ENCODE data around the gene ADAM29.
"Not testable (repeated sequence)": the region's sequence is repeated elsewhere in the genome, so short reads cannot be mapped to it uniquely, and the experiment has no call there.

ADAM29 gene

GRCh38 chr4:174935607-174936006 lies 17.4 kb downstream of the ADAM29 start:
- no peak for DNase-seq
- in situ Hi-C loops (cut with MboI; ENCODE audit: low pct_unique_long_range_greater_than_20kb, low sequenced_read_pairs), result no loop called here

GRCh38 chr4:174940002-174940401 lies 21.8 kb downstream of the ADAM29 start:
- in situ Hi-C loops (cut with MboI; ENCODE audit: low pct_unique_long_range_greater_than_20kb, low sequenced_read_pairs), result no loop called here
- DNase-seq, result no peak

- no peak for DNase-seq
- in situ Hi-C loops (cut with MboI; ENCODE audit: low pct_unique_long_range_greater_than_20kb, low sequenced_read_pairs), result no loop called here
Measured at GRCh38 chr4:174946246-174946645, 28.1 kb downstream of the ADAM29 start.

- no peak for DNase-seq
- in situ Hi-C loops (cut with MboI; ENCODE audit: low pct_unique_long_range_greater_than_20kb, low sequenced_read_pairs), result no loop called here
Measured at GRCh38 chr4:174948826-174949225, 30.7 kb downstream of the ADAM29 start.

- no peak for DNase-seq
- in situ Hi-C loops (cut with MboI; ENCODE audit: low pct_unique_long_range_greater_than_20kb, low sequenced_read_pairs), result no loop called here
Measured at GRCh38 chr4:174972911-174973310, 54.8 kb downstream of the ADAM29 start.

- in situ Hi-C loops (cut with MboI; ENCODE audit: low pct_unique_long_range_greater_than_20kb, low sequenced_read_pairs), result no loop called here
- no peak for DNase-seq
Measured at GRCh38 chr4:174973336-174973735, 55.2 kb downstream of the ADAM29 start.

- in situ Hi-C loops (cut with MboI; ENCODE audit: low pct_unique_long_range_greater_than_20kb, low sequenced_read_pairs), result no loop called here
- DNase-seq, result no peak
Measured at GRCh38 chr4:174983128-174983750, 65.1 kb downstream of the ADAM29 start.

GRCh38 chr4:174983870-174984269 lies 65.7 kb downstream of the ADAM29 start:
- DNase-seq; in situ Hi-C loops (cut with MboI; ENCODE audit: low pct_unique_long_range_greater_than_20kb, low sequenced_read_pairs): not testable (repeated sequence)

GRCh38 chr4:174989791-174990190 lies 71.6 kb downstream of the ADAM29 start:
- in situ Hi-C loops (cut with MboI; ENCODE audit: low pct_unique_long_range_greater_than_20kb, low sequenced_read_pairs), result no loop called here
- DNase-seq, result no peak

GRCh38 chr4:174993916-174994315 lies 75.8 kb downstream of the ADAM29 start:
- in situ Hi-C loops (cut with MboI; ENCODE audit: low pct_unique_long_range_greater_than_20kb, low sequenced_read_pairs), result no loop called here
- no peak for DNase-seq

GRCh38 chr4:174996079-174996478 lies 77.9 kb downstream of the ADAM29 start:
- DNase-seq, result no peak
- in situ Hi-C loops (cut with MboI; ENCODE audit: low pct_unique_long_range_greater_than_20kb, low sequenced_read_pairs), result no loop called here

GRCh38 chr4:174999407-174999806 lies 81.2 kb downstream of the ADAM29 start:
- no peak for DNase-seq
- in situ Hi-C loops (cut with MboI; ENCODE audit: low pct_unique_long_range_greater_than_20kb, low sequenced_read_pairs), result no loop called here

- DNase-seq, result no peak
- in situ Hi-C loops (cut with MboI; ENCODE audit: low pct_unique_long_range_greater_than_20kb, low sequenced_read_pairs), result no loop called here
Measured at GRCh38 chr4:175017751-175018150, 99.6 kb downstream of the ADAM29 start.

- DNase-seq; in situ Hi-C loops (cut with MboI; ENCODE audit: low pct_unique_long_range_greater_than_20kb, low sequenced_read_pairs): not testable (repeated sequence)
Measured at GRCh38 chr4:175019447-175019846, 101.3 kb downstream of the ADAM29 start.

Measured in KBM-7 (cell line).